BJ (cell line): ENCODE results near the gene NSG1. TPM values are rescaled to one million over a fixed set of nuclear protein-coding genes. Genes with fewer than 3 reads are reported as not detected.

Source experiments
- CTCF ChIA-PET: fragments of 350-600 bp; formaldehyde crosslinking; extraction: SDS; loops from one replicate; lab custom pipeline; 2021; ENCODE audit warnings: antibody characterized with exemption, inconsistent platforms; lab: Yijun Ruan, JAX
- POLR2A ChIA-PET: fragments of 300-600 bp; sonication (Branson Sonifier 250); formaldehyde crosslinking; extraction: SDS; loops from one replicate; lab custom pipeline; 2021; ENCODE audit warnings: antibody characterized with exemption; lab: Charles Lee
- DNase-seq: peaks from one replicate; pipeline ENCODE4 v3.0.0-alpha.2; 2011; ENCODE audit warnings: low read depth
- H3K27me3 ChIP-seq: 2 replicates; pipeline ENCODE4 v1.6.0; 2011; ENCODE audit warnings: low read length; ENCODE audit not compliant: control insufficient read depth, insufficient read depth
- H3K36me3 ChIP-seq: 2 replicates; pipeline ENCODE4 v1.5.1; 2011; ENCODE audit warnings: low read length; ENCODE audit not compliant: control insufficient read depth, insufficient read depth
- H3K4me3 ChIP-seq: 2 replicates; pipeline ENCODE4 v1.5.1; 2011; ENCODE audit warnings: low read depth, mild to moderate bottlenecking, control low read depth, low read length
- polyA plus RNA-seq: library from polyadenylated mRNA; depleted of rRNA; stranded (reverse); fragments of >200 nt; gene quantifications from 2 replicates; pipeline ENCODE4 v1.2.3, GENCODE V29; 2011
- TF ChIP-seq, protein P1 (sequence below): IDR thresholded peaks from 2 replicates; pipeline ENCODE4 v1.5.1; 2011; ENCODE audit warnings: low read depth, mild to moderate bottlenecking, control low read depth, inconsistent platforms, low read length, moderate library complexity; ENCODE audit not compliant: insufficient read depth

Gene NSG1
- polyA plus RNA-seq, 1 experiment = 0.17 TPM

DNA sequence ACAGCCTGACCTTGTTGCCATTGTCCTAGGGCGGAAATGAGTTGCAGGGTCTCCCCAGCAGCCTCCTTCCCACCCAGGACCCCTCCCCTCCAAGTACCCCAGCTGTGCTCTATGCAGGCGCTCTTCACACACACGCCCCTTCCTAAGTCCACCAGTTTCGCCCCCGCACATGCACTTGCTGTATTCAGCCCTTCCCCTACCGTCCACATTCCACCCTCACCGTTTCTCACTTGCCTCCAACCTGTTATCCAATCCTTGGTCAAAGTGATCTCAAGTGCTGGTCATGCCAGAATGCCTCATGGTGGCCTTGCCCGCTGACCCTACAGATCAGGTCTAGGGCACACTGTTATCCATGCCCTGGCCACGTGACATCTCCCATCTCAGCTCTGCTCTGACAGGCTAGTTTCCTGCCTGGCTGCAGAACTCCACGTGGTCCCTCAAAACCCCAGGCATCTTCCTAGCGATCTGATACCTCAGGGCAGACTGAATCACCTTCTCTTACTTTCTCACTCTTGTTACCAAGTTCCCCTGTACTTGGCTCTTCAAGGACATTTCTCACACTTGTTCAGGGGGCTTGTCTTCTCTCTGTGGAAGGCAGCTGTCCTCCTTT is 39.7 kb downstream of the NSG1 start:
- POLR2A ChIA-PET = no interaction called here
- Histone ChIP-seq H3K36me3 (peaks cover 18% of the 10 kb centered on the region), H3K27me3 (no peaks in the 10 kb centered on the region), H3K4me3 (no peak overlapping the region)
- DNase-seq = no peak
- CTCF ChIA-PET = interaction anchor here (1.6 kb wide), 1 partner anchor 166 kb away, joined by 3 read pairs; no protein-coding TSS in a partner anchor
- TF ChIP-seq, protein P1, sequence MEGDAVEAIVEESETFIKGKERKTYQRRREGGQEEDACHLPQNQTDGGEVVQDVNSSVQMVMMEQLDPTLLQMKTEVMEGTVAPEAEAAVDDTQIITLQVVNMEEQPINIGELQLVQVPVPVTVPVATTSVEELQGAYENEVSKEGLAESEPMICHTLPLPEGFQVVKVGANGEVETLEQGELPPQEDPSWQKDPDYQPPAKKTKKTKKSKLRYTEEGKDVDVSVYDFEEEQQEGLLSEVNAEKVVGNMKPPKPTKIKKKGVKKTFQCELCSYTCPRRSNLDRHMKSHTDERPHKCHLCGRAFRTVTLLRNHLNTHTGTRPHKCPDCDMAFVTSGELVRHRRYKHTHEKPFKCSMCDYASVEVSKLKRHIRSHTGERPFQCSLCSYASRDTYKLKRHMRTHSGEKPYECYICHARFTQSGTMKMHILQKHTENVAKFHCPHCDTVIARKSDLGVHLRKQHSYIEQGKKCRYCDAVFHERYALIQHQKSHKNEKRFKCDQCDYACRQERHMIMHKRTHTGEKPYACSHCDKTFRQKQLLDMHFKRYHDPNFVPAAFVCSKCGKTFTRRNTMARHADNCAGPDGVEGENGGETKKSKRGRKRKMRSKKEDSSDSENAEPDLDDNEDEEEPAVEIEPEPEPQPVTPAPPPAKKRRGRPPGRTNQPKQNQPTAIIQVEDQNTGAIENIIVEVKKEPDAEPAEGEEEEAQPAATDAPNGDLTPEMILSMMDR = no peak

DNA sequence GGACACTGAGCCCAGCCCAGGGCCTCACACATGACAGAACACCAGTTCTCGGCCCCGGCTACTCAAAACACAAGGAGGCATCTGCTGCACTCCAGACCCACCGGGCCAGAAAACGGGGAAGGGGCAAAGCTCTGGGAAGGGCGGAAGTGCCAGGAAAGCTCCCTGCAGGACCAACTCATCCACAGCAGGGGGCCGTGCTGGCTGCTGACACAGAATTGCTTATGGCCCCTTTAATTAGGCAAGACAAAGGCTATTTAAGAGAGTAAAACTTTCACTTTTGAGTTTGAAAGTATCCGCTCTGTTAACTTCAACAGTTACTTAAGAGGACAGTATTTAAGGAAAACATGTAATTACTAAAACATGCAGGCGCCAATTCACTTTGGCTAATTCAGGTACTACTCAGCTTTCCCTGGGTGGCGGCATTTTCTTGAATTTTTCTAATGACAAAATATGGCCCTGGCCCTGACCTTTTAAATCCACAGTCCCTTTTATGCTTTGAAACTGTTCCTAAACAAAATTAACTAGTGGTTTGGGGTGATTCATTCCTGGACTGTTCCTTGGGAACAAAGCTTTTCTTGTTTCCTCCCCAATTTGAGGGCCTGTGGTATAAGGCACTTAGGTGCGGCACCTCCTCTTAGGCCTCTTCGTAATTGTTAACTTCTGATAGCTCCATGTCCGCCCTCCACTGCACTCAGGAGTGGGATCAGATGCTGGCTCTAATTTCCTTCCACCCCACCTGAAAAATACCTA is 40.4 kb downstream of the NSG1 start:
- Histone ChIP-seq H3K4me3 (no peak overlapping the region), H3K36me3 (peaks cover 18% of the 10 kb centered on the region), H3K27me3 (no peaks in the 10 kb centered on the region)
- POLR2A ChIA-PET = no interaction called here
- TF ChIP-seq, protein P1 = 0 out of 2 replicates have a peak, but pooled peaks have one; percentile 3
- no peak for DNase-seq
- CTCF ChIA-PET = no interaction called here

DNA sequence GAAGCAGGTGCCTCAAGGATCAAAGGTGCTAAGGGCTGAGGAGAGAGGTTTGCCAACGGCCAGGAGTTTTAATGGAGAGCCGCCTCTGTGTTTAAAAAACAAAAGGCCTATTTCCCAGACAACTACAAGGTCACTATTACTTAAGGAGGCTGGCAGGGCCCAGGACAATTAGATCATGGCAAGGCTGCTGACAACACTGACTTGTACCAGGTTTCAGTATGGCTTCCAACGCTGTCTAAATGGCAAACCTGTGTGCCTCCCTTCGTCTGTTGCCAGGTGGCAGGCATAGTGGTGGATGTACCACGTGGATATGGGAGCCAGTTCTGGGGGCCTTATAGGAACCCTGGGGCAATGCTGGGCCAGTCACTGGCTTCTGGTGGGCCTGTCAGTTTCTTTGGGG is 41.0 kb downstream of the NSG1 start:
- DNase-seq = no peak
- CTCF ChIA-PET = no interaction called here

DNA sequence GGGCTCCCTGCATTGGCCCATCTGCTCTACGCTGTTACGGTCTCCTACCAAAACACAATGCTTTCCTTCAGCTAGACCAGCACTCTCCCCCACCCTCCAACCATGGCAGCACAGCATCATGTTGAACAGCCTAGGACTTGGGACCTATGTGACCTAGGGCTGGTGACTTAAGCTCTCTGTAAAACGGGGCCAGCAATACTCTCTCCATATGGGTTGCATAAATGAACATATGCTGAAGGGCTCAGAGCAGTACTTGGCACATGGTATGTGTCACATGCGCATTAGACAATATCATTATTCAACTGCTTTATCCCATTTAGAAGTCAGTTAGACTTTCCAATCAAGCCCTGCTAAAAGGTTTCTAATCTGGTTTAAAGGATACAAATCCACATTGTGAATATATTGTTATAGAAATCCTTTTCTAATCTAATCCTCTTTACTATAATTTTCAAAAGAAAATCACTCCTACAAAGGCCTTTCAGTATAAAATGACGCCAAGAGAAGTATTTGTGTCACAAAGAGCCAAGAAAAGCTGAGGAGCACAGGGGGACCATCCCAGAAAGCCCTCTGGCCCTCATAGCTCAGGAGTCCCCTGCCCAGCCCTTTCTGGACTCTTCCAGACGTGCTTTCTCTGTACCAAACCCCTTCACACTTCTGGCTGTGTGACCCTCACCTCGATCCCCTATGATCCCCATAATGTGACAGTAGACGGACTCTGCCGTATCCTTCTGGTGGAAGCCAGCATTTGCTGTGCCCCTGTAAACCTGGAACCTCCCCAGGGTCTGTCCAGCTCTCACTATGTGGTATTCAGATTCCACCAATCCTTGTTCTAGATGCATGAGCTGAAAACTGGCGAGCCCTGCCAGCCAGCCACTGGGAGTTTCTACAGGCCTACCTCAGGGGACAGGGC is 42.3 kb downstream of the NSG1 start:
- CTCF ChIA-PET = interaction anchor here (1.1 kb wide), 1 partner anchor 13 kb away, joined by 3 read pairs; no protein-coding TSS in a partner anchor
- no peak for DNase-seq
- TF ChIP-seq, protein P1 = no peak

More for the DNA sequence above, 41.0 kb downstream of the NSG1 start:
- Histone ChIP-seq H3K4me3 (no peak overlapping the region), H3K36me3 (peaks cover 20% of the 10 kb centered on the region), H3K27me3 (no peaks in the 10 kb centered on the region)
- POLR2A ChIA-PET = no interaction called here
- TF ChIP-seq, protein P1 = no peak

More for the DNA sequence above, 42.3 kb downstream of the NSG1 start:
- Histone ChIP-seq H3K27me3 (no peaks in the 10 kb centered on the region), H3K36me3 (peaks cover 15% of the 10 kb centered on the region), H3K4me3 (no peak overlapping the region)
- POLR2A ChIA-PET = no interaction called here
